ENCODE results near the gene GFRAL.
"Not testable (repeated sequence)": the region's sequence is repeated elsewhere in the genome, so short reads cannot be mapped to it uniquely, and the experiment has no call there.

GFRAL gene, protein sequence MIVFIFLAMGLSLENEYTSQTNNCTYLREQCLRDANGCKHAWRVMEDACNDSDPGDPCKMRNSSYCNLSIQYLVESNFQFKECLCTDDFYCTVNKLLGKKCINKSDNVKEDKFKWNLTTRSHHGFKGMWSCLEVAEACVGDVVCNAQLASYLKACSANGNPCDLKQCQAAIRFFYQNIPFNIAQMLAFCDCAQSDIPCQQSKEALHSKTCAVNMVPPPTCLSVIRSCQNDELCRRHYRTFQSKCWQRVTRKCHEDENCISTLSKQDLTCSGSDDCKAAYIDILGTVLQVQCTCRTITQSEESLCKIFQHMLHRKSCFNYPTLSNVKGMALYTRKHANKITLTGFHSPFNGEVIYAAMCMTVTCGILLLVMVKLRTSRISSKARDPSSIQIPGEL

GRCh38 chr6:55327169-55327568 lies at the start of gene GFRAL:
GFRAL (plus strand) TSS chr6:55327469; CDS start chr6:55327555, 86 bp downstream.
- no peak for DNase-seq (ENCODE audit: low read depth)

DNA sequence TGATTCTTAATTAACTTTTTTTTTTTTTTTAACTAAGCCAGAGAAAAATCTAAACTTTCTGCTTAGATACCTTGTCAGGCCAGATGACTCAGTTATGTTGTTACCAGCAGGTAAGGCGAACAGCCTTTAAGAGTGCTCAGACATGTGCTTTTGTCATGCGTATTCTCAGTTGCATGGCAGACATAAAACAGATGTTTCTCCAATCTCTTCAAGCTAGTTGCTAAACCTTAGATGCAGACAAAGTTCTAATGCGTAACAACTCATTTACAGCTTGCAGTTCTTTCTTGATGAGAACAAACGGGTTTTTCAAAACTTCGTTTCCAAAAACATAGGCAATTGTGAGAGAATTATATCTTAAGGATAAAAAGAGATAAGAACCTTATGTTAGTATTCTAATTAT lies 49.6 kb upstream of the GFRAL start:
- no peak for DNase-seq (ENCODE audit: low read depth)

GRCh38 chr6:55281215-55281614 lies 46.1 kb upstream of the GFRAL start:
- no peak for DNase-seq (ENCODE audit: low read depth)

DNA sequence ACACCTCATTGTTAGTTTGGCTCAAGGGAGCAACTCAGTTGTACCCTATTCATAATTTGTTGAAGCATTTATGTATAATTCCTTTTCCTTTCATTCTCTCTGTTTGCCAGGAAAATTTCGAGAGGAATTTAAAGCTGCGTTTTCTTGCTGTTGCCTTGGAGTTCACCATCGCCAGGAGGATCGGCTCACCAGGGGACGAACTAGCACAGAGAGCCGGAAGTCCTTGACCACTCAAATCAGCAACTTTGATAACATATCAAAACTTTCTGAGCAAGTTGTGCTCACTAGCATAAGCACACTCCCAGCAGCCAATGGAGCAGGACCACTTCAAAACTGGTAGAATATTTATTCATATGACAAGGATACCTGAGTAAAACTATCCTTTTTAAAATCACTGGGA lies 45.2 kb upstream of the GFRAL start:
- DNase-seq (ENCODE audit: low read depth): no peak

GRCh38 chr6:55286824-55287223 lies 40.4 kb upstream of the GFRAL start:
- DNase-seq (ENCODE audit: low read depth): no peak

GRCh38 chr6:55290736-55291135 lies 36.5 kb upstream of the GFRAL start:
- DNase-seq (ENCODE audit: low read depth): no peak

DNA sequence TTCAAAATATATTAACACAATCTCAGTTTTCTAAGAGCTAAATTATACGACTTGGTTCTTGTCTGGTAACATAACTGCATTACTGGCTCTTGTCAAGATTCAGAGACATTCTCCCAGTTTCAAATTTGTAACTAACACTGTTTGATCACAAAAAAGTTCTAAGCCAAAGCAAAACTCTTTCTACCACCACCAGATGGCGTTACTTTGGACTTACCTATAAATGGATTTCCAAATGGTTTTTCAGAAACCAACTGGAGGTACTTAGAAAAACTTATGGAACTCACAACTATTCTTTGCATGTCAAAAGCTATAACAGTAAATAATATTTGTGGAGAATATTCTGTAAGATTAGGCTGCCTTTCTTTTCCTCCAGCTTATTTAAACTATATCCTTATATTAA lies 34.2 kb upstream of the GFRAL start:
- DNase-seq (ENCODE audit: low read depth): no peak

- not testable (repeated sequence) for DNase-seq (ENCODE audit: low read depth)
Measured at GRCh38 chr6:55297214-55297613, 30.1 kb upstream of the GFRAL start.

GRCh38 chr6:55299286-55299985 lies 27.8 kb upstream of the GFRAL start:
- no peak for DNase-seq (ENCODE audit: low read depth)

DNA sequence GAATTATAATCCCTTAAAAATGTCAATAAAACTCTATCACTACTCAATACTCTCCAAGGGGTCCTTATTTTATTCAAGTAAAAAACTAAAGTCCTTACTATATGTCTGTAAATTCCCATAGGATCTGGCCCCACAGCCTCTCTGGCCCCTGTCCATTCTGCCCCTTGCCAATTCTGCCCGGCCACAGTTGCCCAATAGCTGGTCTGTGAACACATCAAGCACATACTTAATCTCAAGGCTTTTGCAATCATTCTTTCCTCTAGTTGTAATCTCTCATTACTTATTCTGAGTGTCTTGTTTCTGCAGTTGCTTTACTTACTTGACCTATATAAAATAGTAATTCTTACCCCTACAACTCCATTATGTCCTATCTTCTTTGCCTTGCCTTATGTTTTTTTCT lies 22.5 kb upstream of the GFRAL start:
- DNase-seq (ENCODE audit: low read depth): no peak

DNA sequence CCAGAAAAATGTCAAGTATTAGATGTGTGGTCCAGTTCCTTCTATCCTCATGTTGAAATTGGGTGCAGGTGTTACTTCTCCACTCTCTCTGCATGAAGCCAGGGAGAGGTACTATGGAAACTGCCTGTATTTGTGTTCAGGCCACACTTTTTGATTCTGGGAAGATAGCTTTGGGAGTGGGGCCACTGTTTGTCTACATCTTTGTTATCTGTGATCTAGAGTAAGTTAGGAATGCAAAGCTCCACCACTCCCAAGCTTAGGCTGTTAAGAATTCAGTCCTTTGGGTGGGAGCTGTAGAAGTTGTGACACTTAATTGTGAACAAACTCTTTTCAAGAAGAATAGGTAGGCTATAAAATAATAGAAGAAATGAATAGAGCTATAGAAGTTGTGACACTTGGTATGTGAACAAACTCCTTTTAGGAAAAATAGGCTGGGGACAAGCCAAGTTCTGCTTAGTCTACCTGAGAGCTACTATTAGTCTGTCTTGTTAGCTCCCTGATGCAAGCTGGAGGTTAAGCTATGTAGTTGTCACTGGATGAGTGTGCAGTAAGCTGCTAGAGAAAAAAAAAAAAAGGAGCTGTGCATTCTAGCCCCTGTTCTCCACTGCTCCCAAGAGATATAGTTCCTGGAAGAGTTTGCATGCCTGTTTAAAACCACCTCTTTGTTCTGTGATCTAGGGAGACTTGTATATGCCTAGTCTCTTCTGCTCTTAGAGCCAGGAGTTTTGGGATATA lies 7.1 kb upstream of the GFRAL start:
- no peak for DNase-seq (ENCODE audit: low read depth)

DNA sequence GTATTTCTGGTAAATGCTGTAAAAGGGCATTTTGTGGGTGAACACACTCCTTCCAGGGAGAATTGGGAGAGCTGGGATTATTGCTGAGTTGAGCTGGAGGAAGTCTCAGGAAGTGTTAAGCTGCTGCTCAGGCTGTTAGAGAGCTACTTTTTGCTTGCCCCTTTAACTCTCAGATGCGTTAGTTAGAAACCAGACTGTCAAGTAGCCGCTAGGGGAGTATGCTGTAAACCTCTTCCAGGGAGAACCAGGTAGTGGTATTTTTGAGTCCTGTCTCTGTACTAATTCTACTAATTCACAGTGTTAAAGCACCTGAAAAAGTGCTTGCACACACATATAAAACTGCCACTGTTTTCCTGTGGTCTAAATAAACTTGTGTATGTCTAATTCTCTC lies 6.6 kb upstream of the GFRAL start:
- DNase-seq (ENCODE audit: low read depth): no peak

DNA sequence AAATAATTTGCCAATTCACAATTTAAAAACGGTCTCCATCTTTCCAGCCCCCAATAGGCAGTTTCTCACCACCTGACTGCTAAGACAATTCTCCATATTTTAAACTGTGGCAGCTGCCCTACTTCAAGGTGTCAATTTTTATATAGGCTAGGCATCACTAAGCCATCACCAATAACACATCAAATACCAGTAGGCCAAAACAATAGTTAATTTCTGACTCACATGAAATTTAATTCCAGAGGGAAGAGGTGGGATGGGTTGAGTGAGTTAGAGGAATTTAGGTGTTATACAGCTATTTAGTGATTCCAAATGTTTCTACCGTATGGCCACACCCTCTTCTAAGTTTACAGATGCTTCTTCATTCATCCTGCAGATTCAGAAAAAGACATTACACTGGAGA lies 49.9 kb downstream of the GFRAL start:
- DNase-seq (ENCODE audit: low read depth): no peak

DNA sequence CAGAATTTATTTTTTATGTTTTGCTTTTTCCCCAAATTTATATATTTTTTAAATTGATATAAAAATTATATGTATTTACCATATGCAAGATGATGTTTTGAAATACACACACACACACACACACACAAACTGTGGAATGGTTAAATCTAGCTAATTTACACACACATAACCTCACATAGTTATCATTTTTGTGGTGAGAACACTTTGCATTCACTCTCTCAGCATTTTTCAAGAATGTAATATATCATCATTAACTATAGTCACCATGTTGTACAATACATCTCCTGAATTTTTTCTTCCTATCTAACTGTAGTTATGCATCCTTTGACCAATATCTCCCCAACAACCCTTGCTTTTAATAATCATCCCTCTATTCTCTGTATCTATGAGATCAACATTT lies 52.2 kb downstream of the GFRAL start:
- DNase-seq (ENCODE audit: low read depth): no peak

- DNase-seq (ENCODE audit: low read depth): no peak
Measured at GRCh38 chr6:55379895-55380294, 52.6 kb downstream of the GFRAL start.

- DNase-seq (ENCODE audit: low read depth): no peak
Measured at GRCh38 chr6:55388211-55388610, 60.9 kb downstream of the GFRAL start.

DNA sequence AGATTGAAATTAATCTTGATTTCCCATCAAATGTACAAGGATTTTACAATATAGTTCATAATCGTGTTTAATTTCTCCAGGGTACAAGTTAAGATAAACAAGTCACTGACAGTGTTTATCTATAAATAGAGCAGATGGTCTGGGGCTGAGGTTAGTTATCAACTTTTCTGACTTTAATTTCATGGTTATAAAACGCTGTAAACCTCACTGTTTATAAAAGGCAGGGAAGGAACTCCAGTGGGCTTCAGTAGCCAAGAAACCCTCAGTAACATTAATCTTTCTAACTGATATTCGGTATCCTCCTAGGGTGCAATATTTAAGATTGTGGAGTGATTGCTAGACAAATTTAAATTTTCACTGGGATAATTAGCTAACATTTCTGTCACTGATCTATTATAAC lies 68.6 kb downstream of the GFRAL start:
- no peak for DNase-seq (ENCODE audit: low read depth)

DNA sequence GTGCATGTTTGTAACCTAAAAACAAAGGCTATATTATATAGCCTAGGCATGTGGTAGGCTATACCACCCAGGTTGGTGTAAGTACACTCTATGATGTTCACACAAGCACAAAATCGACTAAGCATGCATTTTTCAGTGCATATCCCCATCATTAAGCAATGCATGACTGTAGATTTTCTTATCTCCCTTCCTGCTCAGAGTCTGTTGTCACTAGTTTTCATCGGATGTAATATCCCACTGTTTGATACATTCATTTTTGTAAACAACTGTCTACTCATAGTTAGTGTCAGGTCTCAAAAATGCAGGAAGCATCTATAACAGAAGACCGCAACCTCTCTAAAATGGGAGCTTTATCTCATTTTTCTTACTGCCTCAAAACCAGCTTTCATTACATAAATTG lies 70.7 kb downstream of the GFRAL start:
- DNase-seq (ENCODE audit: low read depth): no peak

GRCh38 chr6:55399351-55399750 lies 72.1 kb downstream of the GFRAL start:
- DNase-seq (ENCODE audit: low read depth): no peak

DNA sequence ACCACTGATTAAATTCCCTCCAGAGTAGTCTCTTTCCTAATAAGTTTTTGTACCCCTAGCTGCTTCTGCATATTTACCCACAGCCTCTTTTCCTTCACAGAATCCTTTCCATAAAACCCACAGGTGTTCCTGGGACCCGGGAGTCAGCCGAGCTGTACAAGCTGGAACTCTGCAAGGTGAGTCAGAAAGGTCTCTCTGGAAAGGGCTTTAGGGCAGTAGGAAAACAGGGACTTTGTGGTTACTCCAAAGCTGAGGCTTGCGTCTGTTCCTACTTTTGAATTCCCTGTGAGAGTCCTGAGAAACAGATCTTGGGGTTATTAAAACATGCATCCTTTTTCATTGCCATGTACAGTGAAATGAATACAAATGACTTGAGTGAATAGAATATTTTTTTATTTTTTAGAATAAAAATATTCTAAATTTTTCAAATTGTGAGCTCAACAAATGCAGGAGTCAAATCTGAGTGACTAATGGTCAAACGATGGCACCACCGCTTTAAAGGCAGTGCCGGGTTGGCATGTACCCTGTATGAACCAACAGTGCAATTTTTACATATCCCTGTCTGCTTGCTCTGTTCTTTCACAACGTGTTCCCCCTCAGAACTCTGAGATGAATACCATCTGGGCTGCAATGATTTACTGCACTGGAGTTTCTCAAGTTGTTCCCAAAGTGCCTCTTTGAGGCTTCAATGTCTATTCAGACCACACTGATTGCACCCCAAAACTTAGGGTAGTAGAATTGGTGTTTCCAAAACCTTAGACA lies 78.4 kb downstream of the GFRAL start:
- DNase-seq (ENCODE audit: low read depth): no peak

- DNase-seq (ENCODE audit: low read depth): no peak
Measured at GRCh38 chr6:55410674-55411073, 83.4 kb downstream of the GFRAL start.

GRCh38 chr6:55423933-55424332 lies 96.7 kb downstream of the GFRAL start:
- no peak for DNase-seq (ENCODE audit: low read depth)

Data from activated gamma-delta T cell treated with anti-CD3 and anti-CD28 coated beads, Interleukin-2, amount 50 U/mL, for 16 hours (primary cell).